GM23248 (cell line): ENCODE measurements around the gene CUEDC2. TPM values are rescaled to one million over a fixed set of nuclear protein-coding genes. Genes with fewer than 3 reads are reported as not detected.

Experiments used
- DNase-seq: peaks from one replicate; pipeline ENCODE4 v3.0.0-alpha.2; 2015
- H2AFZ ChIP-seq: fragments of 200-600 bp; sonication (generic); 2 replicates; pipeline ENCODE4 v1.6.1; 2016; ENCODE audit warnings: antibody characterized with exemption
- H3F3A ChIP-seq: fragments of 200-600 bp; sonication (generic); 2 replicates; pipeline ENCODE4 v1.6.1; 2016; ENCODE audit warnings: mild to moderate bottlenecking, antibody characterized with exemption, mixed run types; ENCODE audit not compliant: insufficient read depth
- H3K27ac ChIP-seq: fragments of 200-600 bp; sonication (generic); 2 replicates; pipeline ENCODE4 v1.5.1; 2016; ENCODE audit warnings: mild to moderate bottlenecking
- H3K27me3 ChIP-seq: fragments of 200-600 bp; sonication (generic); replicated peaks from 2 replicates; pipeline ENCODE4 v1.6.1; 2016; ENCODE audit warnings: mild to moderate bottlenecking; ENCODE audit not compliant: insufficient read depth
- H3K36me3 ChIP-seq: fragments of 200-600 bp; sonication (generic); 2 replicates; pipeline ENCODE4 v1.6.1; 2016; ENCODE audit warnings: low read depth, mild to moderate bottlenecking
- H3K4me1 ChIP-seq: fragments of 200-600 bp; sonication (generic); 2 replicates; pipeline ENCODE4 v1.6.1; 2016; ENCODE audit warnings: mild to moderate bottlenecking; ENCODE audit not compliant: insufficient read depth
- H3K4me2 ChIP-seq: fragments of 200-600 bp; sonication (generic); one replicate; pipeline ENCODE4 v1.6.1; 2016; ENCODE audit warnings: mild to moderate bottlenecking; ENCODE audit not compliant: unreplicated experiment
- H3K4me3 ChIP-seq: fragments of 200-600 bp; sonication (generic); 2 replicates; pipeline ENCODE4 v1.5.1; 2016; ENCODE audit warnings: mild to moderate bottlenecking
- H3K79me2 ChIP-seq: fragments of 200-600 bp; sonication (generic); 2 replicates; pipeline ENCODE4 v1.6.1; 2016; ENCODE audit warnings: mild to moderate bottlenecking; ENCODE audit not compliant: insufficient read depth
- H3K9ac ChIP-seq: fragments of 200-600 bp; sonication (generic); 2 replicates; pipeline ENCODE4 v1.6.1; 2016; ENCODE audit warnings: mild to moderate bottlenecking
- H3K9me2 ChIP-seq: fragments of 200-600 bp; sonication (generic); 2 replicates; pipeline ENCODE4 v1.6.1; 2016; ENCODE audit warnings: mixed run types, mild to moderate bottlenecking, moderate library complexity; ENCODE audit not compliant: insufficient read depth
- H3K9me3 ChIP-seq: fragments of 200-600 bp; sonication (generic); one replicate; pipeline ENCODE4 v1.6.1; 2017; ENCODE audit warnings: low read depth
- H4K20me1 ChIP-seq: fragments of 200-600 bp; sonication (generic); 2 replicates; pipeline ENCODE4 v1.6.0; 2016; ENCODE audit not compliant: insufficient read depth
- EZH2 ChIP-seq: fragments of 200-600 bp; sonication (generic); IDR thresholded peaks from 2 replicates; pipeline ENCODE4 v1.6.1; 2018; ENCODE audit warnings: antibody characterized with exemption, mild to moderate bottlenecking; ENCODE audit not compliant: insufficient read depth, poor library complexity, severe bottlenecking
- EZH2phosphoT487 ChIP-seq: fragments of 200-600 bp; sonication (generic); IDR thresholded peaks from 2 replicates; pipeline ENCODE4 v1.6.1; 2018; ENCODE audit warnings: antibody characterized with exemption, moderate library complexity, mild to moderate bottlenecking, low read depth; ENCODE audit not compliant: insufficient read depth
- WGBS, 2 experiments: methylation state at CpG; one replicate each; pipeline ENCODE4 v1.1.6; 2015 to 2017; ENCODE audit warnings: low lambda C conversion rate in 2 of 2, low coverage in 1 of 2; ENCODE audit errors: missing lambda C conversion rate in 2 of 2; 5-methylcytosine and 5-hydroxymethylcytosine counted together
- in situ Hi-C: fragments of 300-500 bp; cut with MboI; formaldehyde crosslinking; loops from 2 replicates; pipeline ENCODE4 v1.15.0; 2020
- polyA plus RNA-seq: library from polyadenylated mRNA; unstranded; fragments of >200 nt; fragmentation: Nextera tagmentation; extraction: Ambion mirVana; gene quantifications from 2 replicates; pipeline ENCODE4 v1.2.1, GENCODE V29; 2016
- total RNA-seq: library from RNA; depleted of rRNA; stranded (reverse); fragments of >200 nt; shearing (Covaris generic); gene quantifications from 2 replicates; pipeline ENCODE4 v1.2.3, GENCODE V29; 2014

The CUEDC2 gene
- total and polyA plus RNA-seq, 2 experiments from 2014 or later, result 54.1 to 87.6 TPM

GRCh38 chr10:102396730-102397151, 35.6 kb downstream of the CUEDC2 start:
- in situ Hi-C loops, result no loop called here
- Histone ChIP-seq H3K27ac (no peak overlapping the region), H3K4me1 (peaks cover 17% of the 10 kb centered on the region), H3F3A (0 out of 2 replicates have a peak, but pooled peaks cover 7% of the 10 kb centered on the region), H3K79me2 (peaks cover 14% of the 10 kb centered on the region), H3K9me2 (no peaks in the 10 kb centered on the region), H3K27me3 (no peaks in the 10 kb centered on the region), H4K20me1 (no peaks in the 10 kb centered on the region), H3K4me2 (peak overlapping the region; percentile 86), H3K4me3 (peak overlapping the region; percentile 87), H3K9me3 (no peaks in the 10 kb centered on the region), H3K36me3 (no peaks in the 10 kb centered on the region), H2AFZ (no peak overlapping the region), H3K9ac (peak overlapping the region; percentile 88; the same call in 1 of the 2 replicates)
- DNase-seq, result no peak
- 86 to 89% methylated on average over 12 of the region's 12 CpGs for WGBS, 2 experiments
- no peak for TF ChIP-seq EZH2
- TF ChIP-seq EZH2phosphoT487, result no peak

GRCh38 chr10:102396317-102396650, 36.1 kb downstream of the CUEDC2 start:
- Histone ChIP-seq H3K4me3 (peak overlapping the region; percentile 87), H3K79me2 (peaks cover 14% of the 10 kb centered on the region), H3K9me2 (no peaks in the 10 kb centered on the region), H3K36me3 (no peaks in the 10 kb centered on the region), H3K9me3 (no peaks in the 10 kb centered on the region), H4K20me1 (no peaks in the 10 kb centered on the region), H2AFZ (no peak overlapping the region), H3F3A (0 out of 2 replicates have a peak, but pooled peaks cover 7% of the 10 kb centered on the region), H3K27ac (peak overlapping the region; percentile 87; the same call in 1 of the 2 replicates), H3K4me2 (peak overlapping the region; percentile 86), H3K27me3 (no peaks in the 10 kb centered on the region), H3K4me1 (peaks cover 14% of the 10 kb centered on the region; the same call in 1 of the 2 replicates), H3K9ac (peak overlapping the region; percentile 88)
- no peak for DNase-seq
- TF ChIP-seq EZH2phosphoT487 (no peak), EZH2 (no peak)
- 75 to 76% methylated on average over 4 of the region's 4 CpGs for WGBS, 2 experiments
- in situ Hi-C loops, result no loop called here

- H3K4me3 ChIP-seq, result peak within 1 kb of the TSS; percentile 87
- no peaks in the 10 kb centered on the region for H4K20me1 ChIP-seq
- DNase-seq, result peak; percentile 92
- TF ChIP-seq EZH2, result no peak
- TF ChIP-seq EZH2phosphoT487, result no peak
- in situ Hi-C loops, result no loop called here
- H3K9ac ChIP-seq, result peak within 1 kb of the TSS; percentile 88
- H3F3A ChIP-seq, result 0 out of 2 replicates have a peak, but pooled peaks cover 7% of the 10 kb centered on the region
- H3K27me3 ChIP-seq, result no peaks in the 10 kb centered on the region
- WGBS, 2 experiments, result 0 to 1% methylated on average over 24 to 41 of the region's 42 CpGs
- H3K9me3 ChIP-seq, result no peaks in the 10 kb centered on the region
- peaks cover 14% of the 10 kb centered on the region; the same call in 1 of the 2 replicates for H3K4me1 ChIP-seq
- no peaks in the 10 kb centered on the region for H3K9me2 ChIP-seq
- H3K36me3 ChIP-seq, result no peaks in the 10 kb centered on the region
- H2AFZ ChIP-seq, result peak within 1 kb of the TSS; percentile 95
- H3K79me2 ChIP-seq, result peaks cover 14% of the 10 kb centered on the region
- peak within 1 kb of the TSS; percentile 87 for H3K27ac ChIP-seq
- H3K4me2 ChIP-seq, result peak within 1 kb of the TSS; percentile 99
These were observed 36.7 kb downstream of the CUEDC2 start, which contains the start of gene NFKB2 for GRCh38 chr10:102395400-102396316. TSS of gene NFKB2 (plus strand) at chr10:102395705. CDS start at chr10:102395960, 255 bp downstream.

GRCh38 chr10:102394801-102395399, 37.5 kb downstream of the CUEDC2 start:
- no peak for TF ChIP-seq EZH2
- no peak for TF ChIP-seq EZH2phosphoT487

More at GRCh38 chr10:102394801-102395399, 37.5 kb downstream of the CUEDC2 start:
- H3K4me3 ChIP-seq, result peak overlapping the region; percentile 87
- peaks cover 14% of the 10 kb centered on the region; the same call in 1 of the 2 replicates for H3K4me1 ChIP-seq
- peaks cover 14% of the 10 kb centered on the region for H3K79me2 ChIP-seq
- in situ Hi-C loops, result no loop called here
- peak overlapping the region; percentile 99 for H3K4me2 ChIP-seq
- no peaks in the 10 kb centered on the region for H3K9me3 ChIP-seq
- 2% methylated on average over 29 to 30 of the region's 35 CpGs for WGBS, 2 experiments
- H3K27me3 ChIP-seq, result no peaks in the 10 kb centered on the region
- 0 out of 2 replicates have a peak, but pooled peaks cover 7% of the 10 kb centered on the region for H3F3A ChIP-seq
- H3K9me2 ChIP-seq, result no peaks in the 10 kb centered on the region
- peak; percentile 64 for DNase-seq
- H3K27ac ChIP-seq, result peak overlapping the region; percentile 87
- H4K20me1 ChIP-seq, result no peaks in the 10 kb centered on the region
- peak overlapping the region; percentile 95 for H2AFZ ChIP-seq
- peak overlapping the region; percentile 88 for H3K9ac ChIP-seq
- no peaks in the 10 kb centered on the region for H3K36me3 ChIP-seq
